Activated naive CD4-positive, alpha-beta T cell treated with anti-CD3 and anti-CD28 coated beads, Interleukin-2, amount 50 U/mL, for 16 hours (primary cell): Measurements from ENCODE around the gene ASB6.
A peak's percentile ranks its signal among the peaks of the same experiment; 100 is the strongest.

Experiments
- DNase-seq: peaks from one replicate; pipeline ENCODE4 v3.0.0-alpha.2; 2020

ASB6 gene, protein sequence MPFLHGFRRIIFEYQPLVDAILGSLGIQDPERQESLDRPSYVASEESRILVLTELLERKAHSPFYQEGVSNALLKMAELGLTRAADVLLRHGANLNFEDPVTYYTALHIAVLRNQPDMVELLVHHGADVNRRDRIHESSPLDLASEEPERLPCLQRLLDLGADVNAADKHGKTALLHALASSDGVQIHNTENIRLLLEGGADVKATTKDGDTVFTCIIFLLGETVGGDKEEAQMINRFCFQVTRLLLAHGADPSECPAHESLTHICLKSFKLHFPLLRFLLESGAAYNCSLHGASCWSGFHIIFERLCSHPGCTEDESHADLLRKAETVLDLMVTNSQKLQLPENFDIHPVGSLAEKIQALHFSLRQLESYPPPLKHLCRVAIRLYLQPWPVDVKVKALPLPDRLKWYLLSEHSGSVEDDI

GRCh38 chr9:129641750-129642585 is at the start of gene ASB6:
Gene ASB6 (minus strand): TSS chr9:129642151. CDS start chr9:129641999, 152 bp downstream.
- DNase-seq: peak; percentile 91

- DNase-seq: no peak
Observed at GRCh38 chr9:129688285-129689043, 46.5 kb upstream of the ASB6 start.

DNA sequence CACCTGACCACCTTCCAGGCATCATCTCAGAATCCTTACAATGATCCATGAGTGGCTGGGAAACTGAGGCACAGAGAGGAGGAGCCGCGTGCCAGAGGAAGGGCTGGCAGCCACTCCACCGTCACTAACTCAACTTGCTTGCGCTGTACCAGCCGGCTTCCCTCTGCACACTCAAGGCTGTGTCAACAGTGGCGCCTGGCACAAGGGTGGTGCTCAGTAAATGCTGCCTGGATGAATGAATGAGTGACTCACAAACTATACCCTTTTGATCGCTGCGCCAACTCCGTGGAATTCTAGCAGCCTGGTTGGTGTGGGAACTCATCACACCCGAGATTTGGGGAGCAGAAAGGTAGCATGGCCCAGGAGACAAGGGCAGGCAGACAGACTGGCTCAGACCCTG is 45.4 kb upstream of the ASB6 start:
- no peak for DNase-seq

DNA sequence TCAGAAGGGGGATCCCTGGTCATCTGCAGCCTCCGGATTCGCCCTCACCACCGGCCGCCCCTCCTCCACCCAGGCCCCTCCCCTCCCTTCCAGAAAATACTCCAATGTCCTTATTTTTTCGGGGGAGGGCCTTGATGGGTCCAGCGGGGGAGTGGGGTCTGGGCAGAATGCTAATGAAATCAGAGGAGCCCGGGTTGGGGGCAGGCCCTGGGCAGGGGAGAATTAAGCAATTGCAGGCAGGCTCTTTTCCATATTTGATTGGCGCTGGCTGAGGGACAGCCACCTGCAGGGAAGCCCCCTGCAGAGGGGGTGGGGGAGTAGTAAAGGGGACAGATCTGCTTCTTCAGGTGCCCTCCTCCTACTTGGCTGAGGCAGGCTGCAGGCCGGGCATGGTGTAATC is 44.8 kb upstream of the ASB6 start:
- DNase-seq: no peak

DNA sequence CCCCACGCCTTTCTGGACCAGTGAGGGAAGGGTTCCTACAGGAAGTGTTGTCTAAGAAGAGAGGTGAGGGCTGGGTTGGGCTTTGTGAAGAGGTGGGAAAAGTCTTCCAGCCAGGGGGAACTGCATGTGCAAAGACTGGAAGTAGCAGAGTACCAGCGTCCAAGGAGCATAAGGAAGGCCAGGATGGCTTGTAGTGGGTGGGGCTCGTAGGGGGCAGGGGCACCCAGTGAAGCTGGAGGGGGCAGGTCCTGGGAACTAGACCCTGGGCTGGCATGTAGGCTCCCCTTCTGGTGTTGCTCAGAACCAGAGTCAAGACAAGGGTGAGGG is 43.9 kb upstream of the ASB6 start:
- no peak for DNase-seq

GRCh38 chr9:129685220-129685932 is 43.4 kb upstream of the ASB6 start:
- no peak for DNase-seq

- DNase-seq: no peak
Observed at GRCh38 chr9:129682381-129682780, 40.4 kb upstream of the ASB6 start.

GRCh38 chr9:129681924-129682323 is 40.0 kb upstream of the ASB6 start:
- DNase-seq: no peak

DNA sequence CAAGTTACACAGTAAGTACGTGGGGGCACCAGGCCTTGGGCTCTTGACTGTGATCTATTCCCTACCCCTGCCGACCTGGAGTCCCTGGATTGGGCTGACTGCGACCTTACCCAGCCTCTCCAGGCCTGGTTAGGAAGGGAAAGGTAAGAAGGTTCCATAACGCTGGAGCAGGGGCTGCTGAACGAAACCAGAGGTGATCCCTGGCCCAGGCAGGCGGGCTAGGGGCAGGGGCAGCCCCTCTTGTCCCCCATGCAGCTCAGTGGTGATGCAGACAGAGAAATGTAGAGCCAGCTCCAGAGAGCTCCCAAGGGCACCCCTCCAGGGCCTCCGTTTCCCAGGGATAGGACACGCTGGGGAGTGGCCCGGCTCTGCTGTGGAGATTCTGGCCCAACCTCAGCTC is 37.6 kb upstream of the ASB6 start:
- DNase-seq: no peak

DNA sequence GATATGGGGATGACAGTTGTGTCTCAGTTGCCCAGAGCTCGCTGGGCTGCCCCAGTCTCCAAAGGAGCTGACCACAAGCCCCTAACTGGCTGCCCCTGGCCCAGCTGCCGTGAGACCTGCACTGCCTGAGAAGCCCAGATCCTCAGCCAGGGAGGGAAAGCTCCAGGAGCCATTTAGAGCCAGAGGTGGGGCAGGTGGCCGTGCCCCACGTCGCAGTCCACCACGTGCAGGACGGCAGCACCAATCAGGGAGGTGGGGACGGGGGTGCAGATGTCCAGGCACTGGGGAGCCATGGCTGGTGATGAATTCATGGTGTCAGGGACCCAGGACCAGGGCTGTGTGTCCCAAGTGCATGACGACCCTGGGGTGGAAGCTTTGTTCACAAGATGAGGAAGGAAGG is 36.9 kb upstream of the ASB6 start:
- DNase-seq: no peak

DNA sequence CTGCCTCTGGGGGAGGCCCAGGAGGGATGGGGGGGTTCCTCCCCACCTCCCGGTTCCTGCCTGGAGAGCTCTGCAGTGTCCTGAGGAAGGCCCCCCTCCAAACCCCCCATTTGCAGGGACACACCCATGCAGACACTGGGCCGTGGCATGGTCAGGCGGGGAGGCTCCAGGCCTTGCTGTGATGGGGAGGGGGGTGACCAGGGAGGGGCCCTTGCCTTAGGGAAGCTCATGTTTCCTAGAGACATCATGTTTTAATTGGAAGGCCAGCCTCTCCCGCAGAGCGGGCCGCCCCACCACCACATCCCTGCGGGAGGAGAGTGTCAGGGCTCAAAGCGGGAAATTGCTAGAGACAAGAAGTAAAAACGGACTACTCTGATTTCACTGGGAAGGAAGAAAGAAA is 35.5 kb upstream of the ASB6 start:
- no peak for DNase-seq

GRCh38 chr9:129676975-129677374 is 35.0 kb upstream of the ASB6 start:
- no peak for DNase-seq

GRCh38 chr9:129676287-129676686 is 34.3 kb upstream of the ASB6 start:
- no peak for DNase-seq

DNA sequence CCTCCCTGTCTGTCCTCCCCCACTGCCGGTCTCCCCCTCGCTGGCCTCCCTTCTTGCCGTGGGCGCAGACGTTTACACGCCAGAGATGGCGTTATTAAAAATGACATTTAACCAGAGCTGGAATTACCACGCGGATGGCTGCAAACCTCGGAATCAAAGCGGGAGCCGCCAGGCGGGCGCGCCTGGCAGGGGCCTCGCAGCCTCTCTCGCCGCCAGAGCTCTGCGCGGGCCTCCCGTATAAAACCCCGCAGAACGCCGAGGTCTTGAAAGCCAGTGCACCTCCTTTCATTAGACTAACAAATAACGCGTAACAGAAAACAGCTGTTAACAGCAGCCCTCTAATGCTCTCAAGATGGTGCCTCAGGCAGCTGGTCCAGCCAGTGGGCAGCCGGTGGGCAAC is 33.7 kb upstream of the ASB6 start:
- DNase-seq: no peak

DNA sequence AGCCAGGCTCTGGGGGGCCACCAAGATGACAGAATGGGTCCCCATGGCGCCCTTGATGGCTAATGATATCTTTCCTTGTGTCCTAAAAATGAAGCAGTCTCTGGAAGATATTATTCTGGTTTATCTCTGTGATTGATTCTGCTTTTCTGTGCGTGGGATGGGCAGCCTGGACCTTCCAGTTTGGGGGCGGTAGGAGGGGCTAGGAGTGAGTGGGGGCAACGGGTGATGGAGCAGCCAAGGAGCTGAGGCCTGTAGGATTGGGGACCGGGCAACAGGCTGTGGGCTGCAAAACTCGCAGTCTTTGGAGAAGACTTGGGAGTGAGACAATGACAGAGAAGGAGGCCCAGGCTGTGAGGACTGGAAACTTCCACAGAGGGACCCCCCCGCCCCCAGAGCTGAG is 32.3 kb upstream of the ASB6 start:
- DNase-seq: no peak

GRCh38 chr9:129673602-129674001 is 31.7 kb upstream of the ASB6 start:
- no peak for DNase-seq

- DNase-seq: no peak
Observed at GRCh38 chr9:129672702-129673101, 30.8 kb upstream of the ASB6 start.

GRCh38 chr9:129671519-129671918 is 29.6 kb upstream of the ASB6 start:
- no peak for DNase-seq

DNA sequence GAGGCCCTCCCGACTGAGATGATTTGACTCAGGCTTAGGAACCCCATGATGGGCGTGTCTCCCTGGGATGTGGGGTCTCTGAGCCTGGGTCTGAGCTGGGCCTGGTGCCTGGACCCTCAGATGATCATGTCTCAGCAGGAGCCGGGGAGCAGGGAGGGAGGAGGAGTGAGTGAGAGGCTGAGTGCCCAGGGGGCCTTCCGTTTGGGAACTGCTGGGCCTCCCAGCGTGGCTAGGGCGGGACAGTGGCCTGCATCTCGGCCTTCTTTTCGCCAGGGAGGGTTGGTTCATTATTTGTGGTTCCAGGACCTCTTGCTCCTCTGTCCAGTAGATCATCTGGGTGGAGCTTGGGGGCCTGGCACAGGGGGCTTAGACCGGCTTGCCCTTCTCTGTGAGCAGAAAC is 29.1 kb upstream of the ASB6 start:
- DNase-seq: no peak

DNA sequence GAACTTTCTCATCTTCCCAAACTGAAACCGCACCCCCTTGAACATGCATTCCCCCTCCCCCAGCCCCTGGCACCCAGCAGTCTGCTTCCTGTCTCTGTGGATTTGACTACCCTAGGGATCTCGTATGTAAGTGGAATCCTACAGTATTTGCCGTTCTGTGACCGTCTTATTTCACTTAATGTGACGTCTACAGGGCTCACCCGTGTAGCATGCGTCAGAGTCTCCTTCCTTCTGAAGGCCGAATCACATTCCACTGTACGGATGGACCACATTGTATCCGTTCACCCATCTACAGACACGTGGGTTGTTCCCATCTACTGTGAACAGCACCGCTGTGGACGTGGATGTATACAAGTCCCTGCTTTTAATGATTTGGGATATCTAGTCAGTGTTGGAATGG is 28.0 kb upstream of the ASB6 start:
- no peak for DNase-seq

DNA sequence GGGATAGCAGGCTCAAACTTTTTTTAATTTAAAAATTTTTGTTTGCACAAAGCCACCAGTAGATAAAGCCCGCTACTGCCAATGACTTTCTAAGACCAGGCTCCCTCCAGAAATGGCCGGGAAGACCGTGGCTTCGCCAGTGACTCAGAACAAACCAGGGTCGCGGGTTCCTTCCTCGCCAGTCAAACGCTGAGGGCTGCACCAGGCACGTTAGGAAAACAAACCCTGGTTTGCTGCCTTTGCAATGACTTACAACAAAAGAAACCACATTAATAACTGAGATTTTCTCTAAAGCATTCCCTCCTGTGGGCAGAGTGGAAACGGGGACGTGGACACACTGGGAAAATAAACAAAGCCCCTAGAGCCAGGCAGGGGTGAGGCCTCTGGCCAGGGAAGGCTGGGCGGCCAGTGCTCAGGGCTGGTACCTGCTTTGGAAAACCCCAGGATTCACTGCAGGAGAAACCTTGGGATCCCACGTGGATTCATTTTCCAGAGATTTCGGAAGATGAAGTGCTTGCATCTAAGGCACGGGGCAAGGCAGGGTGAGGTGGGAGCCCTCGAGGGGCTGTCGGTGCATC is 27.3 kb upstream of the ASB6 start:
- DNase-seq: no peak

- DNase-seq: no peak
Observed at GRCh38 chr9:129667850-129668249, 25.9 kb upstream of the ASB6 start.

DNA sequence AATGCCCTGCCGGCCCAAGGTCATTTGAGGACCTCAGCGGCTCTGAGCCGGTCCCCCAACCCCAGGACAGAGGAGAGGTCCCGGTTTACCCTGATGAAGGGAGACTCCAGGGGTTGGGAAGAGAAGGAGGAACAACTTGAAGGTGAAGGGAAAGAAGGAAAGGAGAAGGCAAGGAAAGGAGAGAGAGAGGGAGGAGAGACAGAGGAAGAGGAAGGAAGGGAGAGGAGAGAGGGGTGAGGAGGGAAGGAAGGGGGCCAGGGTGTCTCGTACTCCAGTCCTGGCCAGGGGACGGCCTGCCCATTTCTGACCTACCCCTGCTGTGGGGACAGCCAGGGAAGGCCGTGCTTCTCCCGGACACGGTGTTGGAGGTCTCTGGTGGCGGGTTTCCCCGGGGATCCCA is 25.4 kb upstream of the ASB6 start:
- DNase-seq: no peak
